OCI-LY7 (cell line): ENCODE results near the gene OPCML. TPM values are rescaled to one million over a fixed set of nuclear protein-coding genes. Genes with fewer than 3 reads are reported as not detected.

Experiments
- BruUV-seq: library from RNA; stranded (reverse); fragments of 400-500 nt; replicated peaks from 2 replicates; lab custom pipeline; 2021; lab: Mats Ljungman, UMichigan
- CTCF ChIA-PET: fragments of 300-600 bp; sonication (Branson Sonifier 250); formaldehyde crosslinking; loops from one replicate; lab custom pipeline; 2022; ENCODE audit warnings: antibody characterized with exemption; ENCODE audit not compliant: unreplicated experiment; lab: Charles Lee
- POLR2A ChIA-PET: fragments of 300-600 bp; sonication (Branson Sonifier 250); formaldehyde crosslinking; loops from one replicate; lab custom pipeline; 2022; ENCODE audit warnings: antibody characterized with exemption; lab: Charles Lee
- DNase-seq: peaks from one replicate; pipeline ENCODE4 v3.0.0-alpha.2; 2015; ENCODE audit warnings: low spot score
- H2AFZ ChIP-seq: fragments of 200-600 bp; sonication (generic), shearing (Covaris generic); 2 replicates; pipeline ENCODE4 v1.6.1; 2014; ENCODE audit warnings: mild to moderate bottlenecking, antibody characterized with exemption, low read length, moderate library complexity
- H3K27ac ChIP-seq: fragments of 200-600 bp; sonication (generic); 2 replicates; pipeline ENCODE4 v1.5.1; 2014; ENCODE audit warnings: mixed run types, low read depth, mild to moderate bottlenecking, moderate library complexity, low read length, inconsistent platforms; ENCODE audit not compliant: poor library complexity, severe bottlenecking
- H3K36me3 ChIP-seq: fragments of 200-600 bp; sonication (generic); 2 replicates; pipeline ENCODE4 v1.6.1; 2014; ENCODE audit warnings: mild to moderate bottlenecking, antibody characterized with exemption, low read length, moderate library complexity, mixed read lengths; ENCODE audit not compliant: insufficient read depth
- H3K4me1 ChIP-seq: fragments of 200-600 bp; sonication (generic); 2 replicates; pipeline ENCODE4 v1.5.1; 2014; ENCODE audit warnings: mild to moderate bottlenecking, low read length; ENCODE audit not compliant: insufficient read depth, poor library complexity, severe bottlenecking
- H3K4me2 ChIP-seq: fragments of 200-600 bp; sonication (generic); 2 replicates; pipeline ENCODE4 v1.6.1; 2014; ENCODE audit warnings: mild to moderate bottlenecking, low read length
- H3K4me3 ChIP-seq: fragments of 200-600 bp; sonication (generic); 2 replicates; pipeline ENCODE4 v1.5.1; 2014; ENCODE audit warnings: mild to moderate bottlenecking, low read depth, low read length; ENCODE audit not compliant: poor library complexity, severe bottlenecking
- H3K79me2 ChIP-seq: fragments of 200-600 bp; sonication (generic); 2 replicates; pipeline ENCODE4 v1.6.1; 2016; ENCODE audit warnings: low read depth, mild to moderate bottlenecking, low read length, moderate library complexity, mixed read lengths; ENCODE audit not compliant: insufficient read depth
- H3K9me2 ChIP-seq: fragments of 200-600 bp; sonication (generic); 2 replicates; pipeline ENCODE4 v1.6.1; 2016; ENCODE audit warnings: mild to moderate bottlenecking, low read length, mixed read lengths; ENCODE audit not compliant: insufficient read depth
- H3K9me3 ChIP-seq: fragments of 200-600 bp; sonication (generic); 2 replicates; pipeline ENCODE4 v1.6.1; 2014; ENCODE audit warnings: mild to moderate bottlenecking, mixed run types, low read length, mixed read lengths
- H4K20me1 ChIP-seq: fragments of 200-600 bp; sonication (generic); 2 replicates; pipeline ENCODE4 v1.6.1; 2014; ENCODE audit warnings: mild to moderate bottlenecking, antibody characterized with exemption, low read length, moderate library complexity, mixed read lengths; ENCODE audit not compliant: insufficient read depth
- CTCF ChIP-seq: fragments of 200-600 bp; sonication (generic); conservative IDR thresholded peaks from 2 replicates; pipeline ENCODE4 v1.5.1; 2014; ENCODE audit warnings: mild to moderate bottlenecking, antibody characterized with exemption, low read length, moderate library complexity, mixed read lengths
- EZH2phosphoT487 ChIP-seq: fragments of 200-600 bp; sonication (generic); IDR thresholded peaks from 2 replicates; pipeline ENCODE4 v1.6.1; 2018; ENCODE audit warnings: low read depth, borderline replicate concordance, mild to moderate bottlenecking, mixed run types, antibody characterized with exemption, low read length, moderate library complexity, mixed read lengths
- intact Hi-C: fragments of 100-400 bp; cut with micrococcal nuclease; formaldehyde crosslinking; loops from one replicate; pipeline ENCODE4 v1.10.0; 2022; ENCODE audit not compliant: unreplicated experiment
- total RNA-seq, 2 experiments: library from RNA; depleted of rRNA in 1 of 2; stranded (reverse); fragments of >200 nt in 1 of 2; shearing (Covaris generic) in 1 of 2; gene quantifications; 2 replicates each; pipeline ENCODE4 v1.2.3, GENCODE V29; 2014 to 2022

The OPCML gene
- total RNA-seq, 2 experiments from 2014 or later, result not detected

- ChIA-PET POLR2A (interaction anchor here (0.6 kb wide), 1 partner anchor 9 kb away, joined by 3 read pairs; no protein-coding TSS in a partner anchor), CTCF (no interaction called here)
- Histone ChIP-seq H3K27ac (no peak overlapping the region), H2AFZ (no peak overlapping the region), H3K36me3 (no peaks in the 10 kb centered on the region), H3K4me3 (no peak overlapping the region), H3K4me2 (no peak overlapping the region), H3K4me1 (no peaks in the 10 kb centered on the region), H3K9me2 (no peaks in the 10 kb centered on the region), H3K79me2 (no peaks in the 10 kb centered on the region), H3K9me3 (no peaks in the 10 kb centered on the region), H4K20me1 (no peaks in the 10 kb centered on the region)
- TF ChIP-seq EZH2phosphoT487 (no peak), CTCF (no peak)
- no peak for DNase-seq
- no TSS peak for BruUV-seq
- intact Hi-C loops, result no loop called here
Measured at GRCh38 chr11:133052537-133052936, 479.8 kb downstream of the OPCML start.

- CTCF ChIA-PET, result no interaction called here
- Histone ChIP-seq H3K4me2 (no peak overlapping the region), H3K79me2 (no peaks in the 10 kb centered on the region), H3K9me2 (no peaks in the 10 kb centered on the region), H3K36me3 (no peaks in the 10 kb centered on the region), H3K4me3 (no peak overlapping the region), H3K27ac (no peak overlapping the region), H2AFZ (no peak overlapping the region), H3K4me1 (no peaks in the 10 kb centered on the region), H3K9me3 (no peaks in the 10 kb centered on the region), H4K20me1 (no peaks in the 10 kb centered on the region)
- no peak for DNase-seq
- intact Hi-C loops, result no loop called here
- POLR2A ChIA-PET, result no interaction called here
- BruUV-seq, result no TSS peak
- TF ChIP-seq EZH2phosphoT487 (no peak), CTCF (no peak)
Measured at GRCh38 chr11:133049244-133050019, 482.9 kb downstream of the OPCML start.

GRCh38 chr11:133048270-133048669 lies 484.0 kb downstream of the OPCML start:
- no peak overlapping the region for H3K4me3 ChIP-seq
- H3K9me2 ChIP-seq, result no peaks in the 10 kb centered on the region
- H3K4me1 ChIP-seq, result no peaks in the 10 kb centered on the region
- H3K79me2 ChIP-seq, result no peaks in the 10 kb centered on the region
- ChIA-PET POLR2A (no interaction called here), CTCF (no interaction called here)
- H4K20me1 ChIP-seq, result no peaks in the 10 kb centered on the region
- BruUV-seq, result no TSS peak
- H3K27ac ChIP-seq, result no peak overlapping the region
- TF ChIP-seq EZH2phosphoT487 (no peak), CTCF (no peak)
- intact Hi-C loops, result no loop called here
- no peaks in the 10 kb centered on the region for H3K9me3 ChIP-seq
- no peaks in the 10 kb centered on the region for H3K36me3 ChIP-seq
- DNase-seq, result no peak
- no peak overlapping the region for H2AFZ ChIP-seq
- H3K4me2 ChIP-seq, result no peak overlapping the region
